ELF-1 (cell line): ENCODE measurements around the gene CD276.
"Not testable (repeated sequence)": the region's sequence is repeated elsewhere in the genome, so short reads cannot be mapped to it uniquely, and the experiment has no call there.

Source experiments
- DNase-seq: peaks from one replicate; pipeline ENCODE4 v3.0.0-alpha.2; 2016; ENCODE audit warnings: low read depth, low spot score

CD276 gene

GRCh38 chr15:73683777-73684580 lies at the start of gene CD276:
Gene CD276, plus strand, starts transcription at chr15:73684383. Its CDS starts 15,257 bp downstream, at chr15:73699640.
- peak; percentile 80 for DNase-seq

GRCh38 chr15:73637527-73637926 lies 46.7 kb upstream of the CD276 start:
- DNase-seq, result no peak

GRCh38 chr15:73639464-73639863 lies 44.7 kb upstream of the CD276 start:
- not testable (repeated sequence) for DNase-seq

DNA sequence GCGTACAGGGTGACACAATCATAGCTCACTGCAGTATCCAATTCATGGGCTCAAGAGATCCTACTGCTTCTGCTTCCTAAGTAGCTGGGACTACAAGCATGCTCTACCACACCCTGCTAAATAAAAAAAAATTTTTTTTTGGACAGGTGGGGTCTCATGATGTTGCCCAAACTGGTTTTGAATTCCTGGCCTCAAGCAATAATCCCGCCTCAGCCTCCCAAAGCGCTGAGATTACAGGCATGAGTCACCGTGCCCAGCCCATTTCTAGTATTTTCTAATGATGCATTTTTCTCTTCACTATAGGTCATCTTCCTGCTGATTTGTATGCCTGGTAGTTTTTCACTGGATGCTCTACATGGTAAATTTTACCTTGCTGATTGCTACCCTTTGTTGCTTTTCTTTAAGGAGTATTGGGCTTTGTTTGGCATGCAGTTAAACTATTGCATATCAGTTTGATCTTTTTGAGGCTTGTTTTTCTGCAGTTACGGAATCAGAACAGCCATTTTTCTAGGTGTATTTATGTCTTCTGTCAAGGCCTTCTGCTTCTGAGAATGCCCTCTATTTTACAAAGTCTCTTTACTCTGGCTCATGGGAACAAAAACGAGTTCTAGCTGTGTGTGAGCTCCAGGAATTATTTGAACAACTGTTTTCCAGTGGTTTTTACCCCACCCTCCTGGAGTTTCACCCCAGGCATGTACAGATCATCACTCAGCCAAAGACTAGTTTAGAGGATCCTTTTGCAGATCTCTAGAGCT lies 36.7 kb upstream of the CD276 start:
- DNase-seq, result peak; percentile 29

DNA sequence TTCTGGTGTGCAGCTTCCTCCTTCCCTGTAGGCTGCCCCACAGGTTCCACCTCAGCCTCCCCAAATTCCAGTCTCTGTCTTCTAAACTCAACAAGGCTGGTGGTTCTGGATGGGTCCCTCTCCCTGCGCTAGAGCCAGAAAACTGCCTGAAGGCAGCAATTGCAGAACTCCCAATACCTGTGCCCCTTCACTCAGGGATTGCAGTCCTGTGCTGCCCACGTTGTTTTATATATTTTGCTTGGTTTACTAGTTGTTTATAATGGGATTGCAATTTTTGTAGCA lies 36.2 kb upstream of the CD276 start:
- peak; percentile 66 for DNase-seq

- no peak for DNase-seq
These were observed 33.6 kb upstream of the CD276 start for GRCh38 chr15:73650416-73651126.

GRCh38 chr15:73654659-73655058 lies 29.5 kb upstream of the CD276 start:
- DNase-seq, result no peak

DNA sequence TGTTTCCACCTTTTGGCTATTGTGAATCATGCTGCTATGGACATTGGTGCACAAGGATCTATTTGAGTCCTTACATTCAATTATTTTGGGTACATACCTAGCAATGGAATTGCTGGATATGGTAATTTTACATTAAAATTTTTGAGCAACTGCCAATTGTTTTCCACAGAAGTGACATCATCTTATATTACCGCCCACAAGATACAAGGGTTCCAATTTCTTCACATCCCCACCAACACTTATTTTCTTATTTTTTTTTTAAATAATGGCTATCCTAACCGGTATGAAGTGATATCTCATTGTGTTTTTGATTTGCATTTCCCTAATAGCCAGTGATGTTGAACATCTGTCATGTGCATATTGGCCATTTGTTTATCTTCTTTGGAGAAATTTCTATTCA lies 28.5 kb upstream of the CD276 start:
- no peak for DNase-seq

DNA sequence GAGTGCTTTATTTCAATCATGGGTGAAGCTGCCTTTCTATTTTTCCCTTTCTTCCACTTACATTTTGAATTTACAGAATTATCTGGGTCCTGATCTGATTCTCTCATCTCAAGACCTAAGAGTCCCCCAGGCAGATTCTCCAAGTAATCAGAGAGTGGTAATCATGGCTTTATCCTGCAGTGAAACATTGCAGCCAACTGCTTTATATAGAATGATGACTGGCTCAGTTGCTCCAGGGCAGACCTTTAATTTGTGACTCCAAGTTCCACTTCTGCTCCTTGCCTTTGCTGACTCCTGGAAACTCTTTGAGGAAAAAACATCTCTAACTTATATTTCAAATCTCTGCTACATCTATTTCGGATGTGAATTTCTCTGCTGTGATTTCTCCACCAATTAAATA lies 25.5 kb upstream of the CD276 start:
- no peak for DNase-seq

- DNase-seq, result no peak
These were observed 23.7 kb upstream of the CD276 start for GRCh38 chr15:73660455-73660854.

- DNase-seq, result no peak
These were observed 9.6 kb upstream of the CD276 start for GRCh38 chr15:73674587-73674986.

DNA sequence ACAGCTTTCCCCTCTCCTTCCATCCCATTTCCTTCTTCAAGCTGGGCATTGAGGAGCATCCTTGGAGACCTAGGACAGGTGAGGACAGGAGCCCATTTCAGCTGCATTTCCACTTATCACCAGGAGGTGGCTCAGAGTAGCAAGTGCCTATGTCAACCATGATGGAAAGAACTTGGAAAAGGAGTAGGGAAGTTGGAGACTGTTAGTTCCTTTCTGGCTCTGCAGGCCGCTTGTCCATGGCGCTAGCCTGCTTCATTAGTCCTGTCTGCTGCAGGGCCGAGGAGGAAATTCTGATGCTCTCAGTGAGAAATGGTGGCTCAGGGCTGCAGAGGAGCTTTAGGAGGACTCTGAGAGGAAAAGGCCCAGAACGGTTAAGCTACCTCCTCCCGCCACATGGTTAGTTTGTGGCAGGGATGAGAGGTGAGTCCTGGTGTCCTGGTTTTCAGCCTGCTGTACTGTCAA lies 7.0 kb upstream of the CD276 start:
- peak; percentile 73 for DNase-seq

- DNase-seq, result no peak
These were observed 6.5 kb upstream of the CD276 start for GRCh38 chr15:73677733-73678132.

DNA sequence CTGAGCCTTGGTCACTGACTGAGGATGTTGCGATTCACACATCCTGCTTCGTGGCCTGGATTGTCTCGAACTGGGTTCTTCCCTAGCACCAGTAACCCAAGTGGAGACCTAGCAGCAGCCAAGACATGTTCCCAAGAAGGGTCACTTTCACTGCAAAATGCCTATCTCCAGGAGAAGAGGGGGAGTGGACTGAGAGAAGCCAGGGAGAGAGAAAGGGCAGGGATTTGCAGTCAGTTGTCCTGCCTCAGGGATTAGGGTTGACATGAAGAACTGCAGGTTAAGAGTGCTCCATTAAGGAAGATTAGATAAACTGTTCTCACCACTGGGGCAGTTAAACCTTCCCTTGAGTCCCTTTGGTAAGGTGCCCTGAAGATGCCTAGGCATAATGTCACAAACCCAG lies 5.7 kb upstream of the CD276 start:
- DNase-seq, result no peak

- no peak for DNase-seq
These were observed 5.0 kb upstream of the CD276 start for GRCh38 chr15:73679180-73679579.

DNA sequence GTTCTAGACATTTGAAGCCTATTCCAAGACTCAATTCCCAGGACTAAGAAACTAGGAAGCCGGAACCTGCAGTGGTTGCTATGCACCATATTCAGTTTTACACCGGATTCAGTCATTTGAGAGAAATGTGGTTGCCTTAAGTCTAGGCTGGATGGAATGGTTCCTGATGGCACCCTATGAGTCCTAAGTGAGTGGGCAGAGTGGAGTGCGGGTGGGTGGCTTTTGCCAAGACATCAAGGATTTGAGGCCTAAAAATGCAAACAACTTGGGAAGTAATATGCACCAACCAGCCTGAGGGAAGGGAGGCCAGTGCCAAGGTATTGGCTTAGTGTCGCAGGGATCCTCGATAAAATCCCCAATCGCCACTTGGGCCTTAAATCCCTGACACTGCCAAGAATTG lies 4.2 kb upstream of the CD276 start:
- DNase-seq, result no peak

GRCh38 chr15:73680549-73680948 lies 3.6 kb upstream of the CD276 start:
- DNase-seq, result no peak

DNA sequence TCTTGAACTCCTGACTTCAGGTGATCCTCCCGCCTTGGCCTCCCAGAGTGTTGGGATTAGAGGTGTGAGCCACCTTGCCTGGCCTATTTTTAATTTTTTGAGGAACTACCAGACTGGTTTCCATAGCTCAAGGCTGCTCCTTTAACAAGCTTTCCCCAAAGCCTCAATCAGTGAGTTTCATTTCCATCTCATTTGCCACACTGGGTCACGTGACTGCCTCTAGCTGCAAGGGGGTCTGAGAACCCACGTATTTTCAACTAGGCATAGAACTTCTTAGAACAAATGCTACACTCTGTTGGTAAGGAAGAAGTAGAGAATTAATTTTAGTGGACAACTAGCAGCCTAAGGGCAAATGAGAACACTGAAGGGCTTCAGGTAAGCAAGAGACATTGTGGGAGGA lies 3.1 kb upstream of the CD276 start:
- DNase-seq, result no peak

DNA sequence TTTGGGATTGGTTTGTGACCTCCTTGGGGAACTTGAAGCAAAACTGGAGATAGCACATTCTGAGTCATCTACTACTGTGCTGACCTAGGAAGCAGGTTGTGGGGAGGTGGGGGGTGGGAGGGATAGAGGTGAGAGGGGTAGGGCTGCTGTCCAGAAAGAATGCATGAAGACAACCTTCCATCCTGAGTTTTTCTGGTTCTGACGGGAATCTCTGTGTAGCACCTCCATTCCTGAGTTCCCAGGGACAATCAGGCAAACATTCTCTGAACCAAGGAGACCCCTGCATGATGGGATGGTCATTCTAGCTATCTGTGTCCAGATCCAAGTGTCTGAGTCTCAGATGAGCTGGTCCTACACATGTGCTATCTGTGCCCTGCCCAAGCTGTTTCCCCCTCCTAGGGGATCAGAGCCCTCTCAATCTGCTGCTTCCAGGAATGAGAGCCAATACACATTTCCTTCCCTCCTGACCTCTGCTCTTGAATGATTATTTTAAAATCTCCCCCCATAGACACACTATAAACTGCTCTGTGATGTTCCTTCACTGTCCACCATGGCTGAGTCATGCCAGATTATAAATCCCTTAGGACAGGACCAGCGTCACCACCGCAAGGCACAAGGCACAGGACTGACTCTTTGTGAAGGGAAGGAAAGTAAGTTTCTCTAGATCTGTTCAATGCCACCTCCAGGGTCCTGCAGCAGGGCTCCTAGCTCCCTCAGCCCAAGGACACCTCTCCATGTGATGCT lies 2.2 kb upstream of the CD276 start:
- DNase-seq, result no peak

DNA sequence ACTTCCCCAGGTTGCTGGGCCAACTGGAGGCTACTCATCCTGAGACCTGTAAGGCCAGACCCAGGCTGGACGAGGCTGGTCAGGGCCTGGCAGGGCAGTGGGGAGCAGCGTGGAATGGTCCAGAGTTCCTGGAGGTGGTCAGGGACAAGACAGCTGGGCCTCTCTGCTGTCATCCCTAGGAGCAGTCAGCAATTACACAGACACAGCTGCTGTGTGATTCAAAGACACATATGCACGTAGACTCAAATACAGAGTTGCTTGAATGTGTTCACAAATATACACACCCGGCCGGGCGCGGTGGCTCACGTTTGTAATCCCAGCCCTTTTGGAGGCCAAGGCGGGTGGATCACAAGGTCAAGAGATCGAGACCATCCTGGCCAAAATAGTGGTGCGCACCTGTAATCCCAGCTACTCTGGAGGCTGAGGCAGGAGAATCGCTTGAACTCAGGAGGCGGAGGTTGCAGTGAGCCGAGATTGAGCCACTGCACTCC lies 1.5 kb upstream of the CD276 start:
- DNase-seq, result no peak

GRCh38 chr15:73683257-73683776 lies 866 bp upstream of the CD276 start:
- DNase-seq, result peak; percentile 85
